WTC11 (cell line): Measurements from ENCODE around the gene CEP192. TPM values are rescaled to one million over a fixed set of nuclear protein-coding genes. Genes with fewer than 3 reads are reported as not detected.

Experiments used
- ATAC-seq: fragments of 200-7000 bp; cut with Tn5 transposase; 2 replicates; pipeline ENCODE4 v1.10.0; 2021; ENCODE audit warnings: mild to moderate bottlenecking, moderate library complexity
- CTCF ChIA-PET: fragments of 300-600 bp; sonication (Branson Sonifier 250); formaldehyde crosslinking; loops from one replicate; lab custom pipeline; 2021; ENCODE audit warnings: antibody characterized with exemption; lab: Charles Lee
- POLR2A ChIA-PET: fragments of 350-600 bp; sonication (Branson Sonifier 250); formaldehyde crosslinking; loops from one replicate; lab custom pipeline; 2021; ENCODE audit warnings: antibody characterized with exemption; lab: Charles Lee
- DNase-seq: peaks from one replicate; pipeline ENCODE4 v3.0.0; 2021; ENCODE audit warnings: low spot score
- H3K27ac Mint-ChIP-seq: 2 replicates; pipeline ENCODE4 v1.8.0; 2021; ENCODE audit warnings: mixed read lengths
- H3K27me3 Mint-ChIP-seq: 2 replicates; pipeline ENCODE4 v1.8.0; 2021; ENCODE audit warnings: low read depth, mild to moderate bottlenecking, moderate library complexity, mixed read lengths
- H3K36me3 Mint-ChIP-seq: 2 replicates; pipeline ENCODE4 v1.8.0; 2021; ENCODE audit warnings: mixed read lengths
- H3K4me1 Mint-ChIP-seq: 2 replicates; pipeline ENCODE4 v1.8.0; 2022; ENCODE audit warnings: mixed read lengths
- H3K4me3 Mint-ChIP-seq: 2 replicates; pipeline ENCODE4 v1.8.0; 2021; ENCODE audit warnings: mild to moderate bottlenecking, moderate library complexity, mixed read lengths
- H3K9me3 Mint-ChIP-seq: 2 replicates; pipeline ENCODE4 v1.8.0; 2021; ENCODE audit warnings: mixed read lengths
- CREB1 ChIP-seq: sonication (generic); formaldehyde crosslinking; IDR thresholded peaks from 2 replicates; pipeline ENCODE4 v1.8.0; 2023; ENCODE audit warnings: mild to moderate bottlenecking, missing genetic modification reagents
- ELF4 ChIP-seq: sonication (generic); formaldehyde crosslinking; IDR thresholded peaks from 2 replicates; pipeline ENCODE4 v1.8.1; 2022; ENCODE audit warnings: low read depth, mild to moderate bottlenecking, moderate library complexity, missing genetic modification reagents
- GRHL2 ChIP-seq: fragments of 250-450 bp; sonication (Bioruptor Pico); IDR thresholded peaks from 2 replicates; pipeline ENCODE4 v1.8.0; 2022; ENCODE audit warnings: mild to moderate bottlenecking, moderate library complexity; ENCODE audit not compliant: insufficient replicate concordance, severe bottlenecking
- HMGA2 ChIP-seq: fragments of 250-450 bp; sonication (Bioruptor Pico); IDR thresholded peaks from 2 replicates; pipeline ENCODE4 v1.4.0; 2021; ENCODE audit warnings: mild to moderate bottlenecking, moderate library complexity
- JAZF1 ChIP-seq: fragments of 250-450 bp; sonication (Bioruptor Pico); IDR thresholded peaks from 2 replicates; pipeline ENCODE4 v1.9.0; 2021; ENCODE audit warnings: moderate library complexity, mild to moderate bottlenecking, inconsistent platforms
- JUN ChIP-seq: sonication (generic); formaldehyde crosslinking; IDR thresholded peaks from 2 replicates; pipeline ENCODE4 v1.8.0; 2023; ENCODE audit warnings: mild to moderate bottlenecking, missing genetic modification reagents
- RELA ChIP-seq: sonication (generic); formaldehyde crosslinking; IDR thresholded peaks from 2 replicates; pipeline ENCODE4 v1.8.1; 2022; ENCODE audit warnings: missing genetic modification reagents, mild to moderate bottlenecking, borderline replicate concordance
- ZBTB21 ChIP-seq: sonication (generic); formaldehyde crosslinking; IDR thresholded peaks from 2 replicates; pipeline ENCODE4 v1.8.1; 2023; ENCODE audit warnings: mild to moderate bottlenecking, missing genetic modification reagents, borderline replicate concordance
- ZNF138 ChIP-seq: sonication (generic); formaldehyde crosslinking; conservative IDR thresholded peaks from 2 replicates; pipeline ENCODE4 v1.8.1; 2022; ENCODE audit warnings: mild to moderate bottlenecking, moderate library complexity, missing genetic modification reagents
- ZNF263 ChIP-seq: sonication (generic); formaldehyde crosslinking; IDR thresholded peaks from 2 replicates; pipeline ENCODE4 v1.8.1; 2022; ENCODE audit warnings: low read depth, mild to moderate bottlenecking, moderate library complexity, missing genetic modification reagents
- total RNA-seq: library from RNA; stranded (reverse); gene quantifications from 3 replicates; pipeline ENCODE4 v1.2.3, GENCODE V29; 2021
- TF ChIP-seq, protein P1 (sequence below): sonication (generic); formaldehyde crosslinking; IDR thresholded peaks from 2 replicates; pipeline ENCODE4 v1.8.1; 2023; ENCODE audit warnings: mild to moderate bottlenecking, missing genetic modification reagents, moderate library complexity
- TF ChIP-seq, protein P2 (sequence below): sonication (generic); formaldehyde crosslinking; IDR thresholded peaks from 2 replicates; pipeline ENCODE4 v1.8.1; 2022; ENCODE audit warnings: missing genetic modification reagents, borderline replicate concordance
- TF ChIP-seq, protein P3 (sequence below): sonication (generic); formaldehyde crosslinking; IDR thresholded peaks from 2 replicates; pipeline ENCODE4 v1.8.1; 2022; ENCODE audit warnings: low read depth, mild to moderate bottlenecking, moderate library complexity, missing genetic modification reagents, borderline replicate concordance
- TF ChIP-seq, protein P4 (sequence below): sonication (generic); formaldehyde crosslinking; conservative IDR thresholded peaks from 2 replicates; pipeline ENCODE4 v1.8.1; 2023; ENCODE audit warnings: mild to moderate bottlenecking, low read depth, missing genetic modification reagents, moderate library complexity
- TF ChIP-seq, protein P5 (sequence below): fragments of 250-450 bp; sonication (Bioruptor Pico); IDR thresholded peaks from 2 replicates; pipeline ENCODE4 v1.9.0; 2021; ENCODE audit warnings: mild to moderate bottlenecking, borderline replicate concordance
- TF ChIP-seq, protein P6 (sequence below): sonication (generic); formaldehyde crosslinking; IDR thresholded peaks from 2 replicates; pipeline ENCODE4 v1.8.1; 2022; ENCODE audit warnings: low read depth, missing genetic modification reagents, borderline replicate concordance
- TF ChIP-seq, protein P7 (sequence below): sonication (generic); formaldehyde crosslinking; IDR thresholded peaks from 2 replicates; pipeline ENCODE4 v1.8.0; 2023; ENCODE audit warnings: missing genetic modification reagents

CEP192 gene
- total RNA-seq, 1 experiment from 2014 or later, result 25.4 TPM

DNA sequence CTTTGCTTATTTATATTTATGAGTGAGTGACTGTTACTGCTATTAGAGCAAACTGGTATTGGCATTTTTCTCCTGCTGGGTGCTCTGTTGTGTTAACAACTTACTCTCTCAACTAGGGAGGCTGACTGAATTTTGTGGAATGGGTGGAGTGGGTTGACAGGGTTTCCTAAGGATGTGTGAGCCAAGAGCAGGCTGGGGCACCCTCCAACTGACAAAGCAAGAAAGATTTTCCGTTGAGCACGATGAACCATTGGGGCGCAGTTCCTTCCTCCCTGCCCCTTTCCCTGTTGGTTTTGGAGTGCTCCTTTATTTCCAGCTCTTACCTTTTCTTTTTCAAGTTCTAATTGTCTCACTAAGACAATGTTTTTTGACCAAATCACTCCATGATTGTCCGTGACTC, 23.0 kb upstream of the CEP192 start (continued):
- TF ChIP-seq, protein P1, sequence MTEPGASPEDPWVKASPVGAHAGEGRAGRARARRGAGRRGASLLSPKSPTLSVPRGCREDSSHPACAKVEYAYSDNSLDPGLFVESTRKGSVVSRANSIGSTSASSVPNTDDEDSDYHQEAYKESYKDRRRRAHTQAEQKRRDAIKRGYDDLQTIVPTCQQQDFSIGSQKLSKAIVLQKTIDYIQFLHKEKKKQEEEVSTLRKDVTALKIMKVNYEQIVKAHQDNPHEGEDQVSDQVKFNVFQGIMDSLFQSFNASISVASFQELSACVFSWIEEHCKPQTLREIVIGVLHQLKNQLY (CRISPR knock-in tag), result no peak
- TF ChIP-seq HMGA2 (CRISPR knock-in tag) (no peak), ZNF263 (CRISPR knock-in tag) (no peak)
- TF ChIP-seq, protein P2, sequence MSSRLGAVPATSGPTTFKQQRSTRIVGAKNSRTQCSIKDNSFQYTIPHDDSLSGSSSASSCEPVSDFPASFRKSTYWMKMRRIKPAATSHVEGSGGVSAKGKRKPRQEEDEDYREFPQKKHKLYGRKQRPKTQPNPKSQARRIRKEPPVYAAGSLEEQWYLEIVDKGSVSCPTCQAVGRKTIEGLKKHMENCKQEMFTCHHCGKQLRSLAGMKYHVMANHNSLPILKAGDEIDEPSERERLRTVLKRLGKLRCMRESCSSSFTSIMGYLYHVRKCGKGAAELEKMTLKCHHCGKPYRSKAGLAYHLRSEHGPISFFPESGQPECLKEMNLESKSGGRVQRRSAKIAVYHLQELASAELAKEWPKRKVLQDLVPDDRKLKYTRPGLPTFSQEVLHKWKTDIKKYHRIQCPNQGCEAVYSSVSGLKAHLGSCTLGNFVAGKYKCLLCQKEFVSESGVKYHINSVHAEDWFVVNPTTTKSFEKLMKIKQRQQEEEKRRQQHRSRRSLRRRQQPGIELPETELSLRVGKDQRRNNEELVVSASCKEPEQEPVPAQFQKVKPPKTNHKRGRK (CRISPR knock-in tag), result no peak

DNA sequence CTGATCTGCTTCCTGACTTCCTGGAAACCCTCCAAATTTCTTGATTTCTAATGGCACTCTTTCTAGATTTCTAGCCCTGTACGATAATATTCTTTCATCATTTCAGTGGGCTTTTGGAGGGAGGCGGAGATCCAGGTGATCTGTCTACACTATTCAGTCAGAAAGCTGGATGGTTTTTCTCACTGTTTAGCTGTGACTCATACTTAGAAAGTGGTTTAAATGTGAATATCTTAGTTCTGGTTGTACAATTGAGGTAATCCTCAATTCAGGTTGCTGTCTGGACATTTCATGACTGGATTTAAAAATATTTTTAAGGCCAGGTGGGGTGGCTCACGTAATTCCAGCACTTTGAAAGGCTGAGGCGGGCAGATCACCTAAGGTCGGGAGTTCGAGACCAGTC, 22.5 kb upstream of the CEP192 start:
- Mint-ChIP-seq H3K4me1 (no peaks in the 10 kb centered on the region), H3K36me3 (peaks cover 69% of the 10 kb centered on the region), H3K27ac (no peak overlapping the region), H3K27me3 (no peaks in the 10 kb centered on the region), H3K9me3 (no peaks in the 10 kb centered on the region), H3K4me3 (no peak overlapping the region)
- TF ChIP-seq, protein P3, sequence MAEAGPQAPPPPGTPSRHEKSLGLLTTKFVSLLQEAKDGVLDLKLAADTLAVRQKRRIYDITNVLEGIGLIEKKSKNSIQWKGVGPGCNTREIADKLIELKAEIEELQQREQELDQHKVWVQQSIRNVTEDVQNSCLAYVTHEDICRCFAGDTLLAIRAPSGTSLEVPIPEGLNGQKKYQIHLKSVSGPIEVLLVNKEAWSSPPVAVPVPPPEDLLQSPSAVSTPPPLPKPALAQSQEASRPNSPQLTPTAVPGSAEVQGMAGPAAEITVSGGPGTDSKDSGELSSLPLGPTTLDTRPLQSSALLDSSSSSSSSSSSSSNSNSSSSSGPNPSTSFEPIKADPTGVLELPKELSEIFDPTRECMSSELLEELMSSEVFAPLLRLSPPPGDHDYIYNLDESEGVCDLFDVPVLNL (CRISPR knock-in tag), result no peak
- no peak for TF ChIP-seq JUN (CRISPR knock-in tag)
- no peak for TF ChIP-seq ZBTB21 (CRISPR knock-in tag)
- TF ChIP-seq RELA (CRISPR knock-in tag), result no peak
- TF ChIP-seq, protein P4, sequence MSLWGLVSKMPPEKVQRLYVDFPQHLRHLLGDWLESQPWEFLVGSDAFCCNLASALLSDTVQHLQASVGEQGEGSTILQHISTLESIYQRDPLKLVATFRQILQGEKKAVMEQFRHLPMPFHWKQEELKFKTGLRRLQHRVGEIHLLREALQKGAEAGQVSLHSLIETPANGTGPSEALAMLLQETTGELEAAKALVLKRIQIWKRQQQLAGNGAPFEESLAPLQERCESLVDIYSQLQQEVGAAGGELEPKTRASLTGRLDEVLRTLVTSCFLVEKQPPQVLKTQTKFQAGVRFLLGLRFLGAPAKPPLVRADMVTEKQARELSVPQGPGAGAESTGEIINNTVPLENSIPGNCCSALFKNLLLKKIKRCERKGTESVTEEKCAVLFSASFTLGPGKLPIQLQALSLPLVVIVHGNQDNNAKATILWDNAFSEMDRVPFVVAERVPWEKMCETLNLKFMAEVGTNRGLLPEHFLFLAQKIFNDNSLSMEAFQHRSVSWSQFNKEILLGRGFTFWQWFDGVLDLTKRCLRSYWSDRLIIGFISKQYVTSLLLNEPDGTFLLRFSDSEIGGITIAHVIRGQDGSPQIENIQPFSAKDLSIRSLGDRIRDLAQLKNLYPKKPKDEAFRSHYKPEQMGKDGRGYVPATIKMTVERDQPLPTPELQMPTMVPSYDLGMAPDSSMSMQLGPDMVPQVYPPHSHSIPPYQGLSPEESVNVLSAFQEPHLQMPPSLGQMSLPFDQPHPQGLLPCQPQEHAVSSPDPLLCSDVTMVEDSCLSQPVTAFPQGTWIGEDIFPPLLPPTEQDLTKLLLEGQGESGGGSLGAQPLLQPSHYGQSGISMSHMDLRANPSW (CRISPR knock-in tag), result no peak
- ChIA-PET CTCF (no interaction called here), POLR2A (no interaction called here)
- no peak for ATAC-seq
- DNase-seq, result no peak

DNA sequence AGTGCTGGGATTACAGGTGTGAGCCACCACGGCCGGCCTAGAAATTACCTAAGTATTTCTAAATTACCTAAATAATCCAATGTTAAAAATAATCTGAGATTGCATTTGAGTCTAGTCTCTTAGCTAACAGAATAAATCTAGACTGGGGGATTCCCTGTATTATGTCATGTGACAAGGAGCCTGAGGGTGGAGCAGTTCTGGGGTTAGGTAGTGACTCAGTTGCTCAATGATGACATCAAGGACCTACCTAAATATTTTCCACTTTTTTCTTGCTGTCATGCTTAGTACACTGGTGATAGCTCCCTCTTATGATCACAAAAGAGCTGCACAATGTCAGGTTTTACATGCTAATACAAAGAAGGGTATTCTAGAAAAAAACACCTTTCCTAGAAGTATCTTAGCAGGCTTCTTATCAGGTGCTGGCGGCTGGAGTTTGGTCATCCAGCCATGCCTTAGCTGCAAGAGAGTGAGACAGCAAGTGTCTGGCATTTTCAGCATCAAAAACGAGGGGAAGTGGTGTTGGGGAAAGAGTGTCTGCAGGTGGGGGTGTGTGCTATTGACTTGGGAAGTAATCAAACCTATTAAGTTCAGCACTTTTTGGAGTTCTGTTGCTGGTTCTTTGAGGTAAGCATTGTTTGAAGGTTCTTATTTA, 17.5 kb upstream of the CEP192 start:
- no peaks in the 10 kb centered on the region for H3K27me3 Mint-ChIP-seq
- H3K27ac Mint-ChIP-seq, result no peak overlapping the region
- ATAC-seq, result no peak
- H3K4me3 Mint-ChIP-seq, result no peak overlapping the region
- no peak for DNase-seq
- ChIA-PET POLR2A (interaction anchor here (0.5 kb wide), 1 partner anchor 50 kb away, joined by 3 read pairs; no protein-coding TSS in a partner anchor), CTCF (no interaction called here)
- H3K36me3 Mint-ChIP-seq, result peaks cover 76% of the 10 kb centered on the region
- peaks cover 7% of the 10 kb centered on the region for H3K9me3 Mint-ChIP-seq
- H3K4me1 Mint-ChIP-seq, result no peaks in the 10 kb centered on the region
- TF ChIP-seq, protein P1 (CRISPR knock-in tag), result no peak
- TF ChIP-seq GRHL2 (CRISPR knock-in tag) (no peak), CREB1 (CRISPR knock-in tag) (no peak), ELF4 (CRISPR knock-in tag) (no peak), JAZF1 (CRISPR knock-in tag) (no peak), ZNF138 (CRISPR knock-in tag) (no peak)
- TF ChIP-seq, protein P5, sequence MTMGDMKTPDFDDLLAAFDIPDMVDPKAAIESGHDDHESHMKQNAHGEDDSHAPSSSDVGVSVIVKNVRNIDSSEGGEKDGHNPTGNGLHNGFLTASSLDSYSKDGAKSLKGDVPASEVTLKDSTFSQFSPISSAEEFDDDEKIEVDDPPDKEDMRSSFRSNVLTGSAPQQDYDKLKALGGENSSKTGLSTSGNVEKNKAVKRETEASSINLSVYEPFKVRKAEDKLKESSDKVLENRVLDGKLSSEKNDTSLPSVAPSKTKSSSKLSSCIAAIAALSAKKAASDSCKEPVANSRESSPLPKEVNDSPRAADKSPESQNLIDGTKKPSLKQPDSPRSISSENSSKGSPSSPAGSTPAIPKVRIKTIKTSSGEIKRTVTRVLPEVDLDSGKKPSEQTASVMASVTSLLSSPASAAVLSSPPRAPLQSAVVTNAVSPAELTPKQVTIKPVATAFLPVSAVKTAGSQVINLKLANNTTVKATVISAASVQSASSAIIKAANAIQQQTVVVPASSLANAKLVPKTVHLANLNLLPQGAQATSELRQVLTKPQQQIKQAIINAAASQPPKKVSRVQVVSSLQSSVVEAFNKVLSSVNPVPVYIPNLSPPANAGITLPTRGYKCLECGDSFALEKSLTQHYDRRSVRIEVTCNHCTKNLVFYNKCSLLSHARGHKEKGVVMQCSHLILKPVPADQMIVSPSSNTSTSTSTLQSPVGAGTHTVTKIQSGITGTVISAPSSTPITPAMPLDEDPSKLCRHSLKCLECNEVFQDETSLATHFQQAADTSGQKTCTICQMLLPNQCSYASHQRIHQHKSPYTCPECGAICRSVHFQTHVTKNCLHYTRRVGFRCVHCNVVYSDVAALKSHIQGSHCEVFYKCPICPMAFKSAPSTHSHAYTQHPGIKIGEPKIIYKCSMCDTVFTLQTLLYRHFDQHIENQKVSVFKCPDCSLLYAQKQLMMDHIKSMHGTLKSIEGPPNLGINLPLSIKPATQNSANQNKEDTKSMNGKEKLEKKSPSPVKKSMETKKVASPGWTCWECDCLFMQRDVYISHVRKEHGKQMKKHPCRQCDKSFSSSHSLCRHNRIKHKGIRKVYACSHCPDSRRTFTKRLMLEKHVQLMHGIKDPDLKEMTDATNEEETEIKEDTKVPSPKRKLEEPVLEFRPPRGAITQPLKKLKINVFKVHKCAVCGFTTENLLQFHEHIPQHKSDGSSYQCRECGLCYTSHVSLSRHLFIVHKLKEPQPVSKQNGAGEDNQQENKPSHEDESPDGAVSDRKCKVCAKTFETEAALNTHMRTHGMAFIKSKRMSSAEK (CRISPR knock-in tag), result no peak
- TF ChIP-seq, protein P6, sequence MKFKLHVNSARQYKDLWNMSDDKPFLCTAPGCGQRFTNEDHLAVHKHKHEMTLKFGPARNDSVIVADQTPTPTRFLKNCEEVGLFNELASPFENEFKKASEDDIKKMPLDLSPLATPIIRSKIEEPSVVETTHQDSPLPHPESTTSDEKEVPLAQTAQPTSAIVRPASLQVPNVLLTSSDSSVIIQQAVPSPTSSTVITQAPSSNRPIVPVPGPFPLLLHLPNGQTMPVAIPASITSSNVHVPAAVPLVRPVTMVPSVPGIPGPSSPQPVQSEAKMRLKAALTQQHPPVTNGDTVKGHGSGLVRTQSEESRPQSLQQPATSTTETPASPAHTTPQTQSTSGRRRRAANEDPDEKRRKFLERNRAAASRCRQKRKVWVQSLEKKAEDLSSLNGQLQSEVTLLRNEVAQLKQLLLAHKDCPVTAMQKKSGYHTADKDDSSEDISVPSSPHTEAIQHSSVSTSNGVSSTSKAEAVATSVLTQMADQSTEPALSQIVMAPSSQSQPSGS (CRISPR knock-in tag), result no peak
- TF ChIP-seq, protein P7, sequence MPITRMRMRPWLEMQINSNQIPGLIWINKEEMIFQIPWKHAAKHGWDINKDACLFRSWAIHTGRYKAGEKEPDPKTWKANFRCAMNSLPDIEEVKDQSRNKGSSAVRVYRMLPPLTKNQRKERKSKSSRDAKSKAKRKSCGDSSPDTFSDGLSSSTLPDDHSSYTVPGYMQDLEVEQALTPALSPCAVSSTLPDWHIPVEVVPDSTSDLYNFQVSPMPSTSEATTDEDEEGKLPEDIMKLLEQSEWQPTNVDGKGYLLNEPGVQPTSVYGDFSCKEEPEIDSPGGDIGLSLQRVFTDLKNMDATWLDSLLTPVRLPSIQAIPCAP (CRISPR knock-in tag), result no peak
